T-cell (primary cell): Measurements from ENCODE around the gene TMPRSS11E. TPM values are rescaled to one million over a fixed set of nuclear protein-coding genes. Genes with fewer than 3 reads are reported as not detected.
"Not testable (repeated sequence)": the region's sequence is repeated elsewhere in the genome, so short reads cannot be mapped to it uniquely, and the experiment has no call there.

Experiments
- ATAC-seq, 4 experiments: fragments of 200-7000 bp in 3 of 4; fragments of 150-1000 bp in 1 of 4; cut with Tn5 transposase; replicated peaks in 1 of 4; 1 replicate in 3 of 4; 2 replicates in 1 of 4; pipeline ENCODE4 v1.10.0; 2021; ENCODE audit warnings: moderate library complexity in 3 of 4, mild to moderate bottlenecking in 2 of 4, moderate number of reproducible peaks in 1 of 4
- CTCF ChIA-PET, 2 donors: fragments of 300-600 bp; sonication (Branson Sonifier 250); formaldehyde crosslinking; loops; one replicate each; lab custom pipeline; 2022; ENCODE audit warnings: antibody characterized with exemption in 2 of 2; lab: Charles Lee
- POLR2A ChIA-PET, 2 donors: fragments of 300-600 bp; sonication (Branson Sonifier 250); formaldehyde crosslinking; loops; one replicate each; lab custom pipeline; 2022; ENCODE audit warnings: antibody characterized with exemption in 2 of 2; lab: Charles Lee
- DNase-seq, 35 experiments: peaks; one replicate each; pipeline versions ENCODE4 v3.0.0 to v3.0.0-alpha.2; 2013 to 2023
- H3K27ac ChIP-seq: one replicate; pipeline ENCODE4 v1.5.1; 2013; ENCODE audit warnings: low read length
- H3K27me3 ChIP-seq, 2 experiments: replicated peaks in 1 of 2; 1 replicate in 1 of 2; 2 replicates in 1 of 2; pipeline versions ENCODE4 v1.6.1 to v1.7.0; 2013; ENCODE audit warnings: low read length in 1 of 2, mixed read lengths in 1 of 2; ENCODE audit not compliant: control insufficient read depth in 2 of 2, insufficient read depth in 2 of 2; ENCODE audit errors: extremely low read depth in 1 of 2
- H3K36me3 ChIP-seq, 2 donors: 1 replicate in 1 of 2; 2 replicates in 1 of 2; pipeline versions ENCODE4 v1.6.1 to v1.7.0; 2013; ENCODE audit warnings: low read length in 1 of 2; ENCODE audit not compliant: control insufficient read depth in 2 of 2, insufficient read depth in 1 of 2; ENCODE audit errors: extremely low read depth in 1 of 2
- H3K4me1 ChIP-seq, 2 experiments: 1 replicate in 1 of 2; 2 replicates in 1 of 2; pipeline versions ENCODE4 v1.6.1 to v1.7.0; 2013; ENCODE audit warnings: low read length in 2 of 2, mixed read lengths in 1 of 2; ENCODE audit not compliant: insufficient read depth in 2 of 2, control insufficient read depth in 1 of 2; ENCODE audit errors: extremely low read depth in 1 of 2
- H3K4me3 ChIP-seq, 2 donors: 1 replicate in 1 of 2; 2 replicates in 1 of 2; pipeline versions ENCODE4 v1.5.1 to v1.7.0; 2013; ENCODE audit warnings: mild to moderate bottlenecking in 2 of 2, low read length in 1 of 2, moderate library complexity in 1 of 2; ENCODE audit not compliant: control insufficient read depth in 1 of 2; ENCODE audit errors: extremely low read depth in 1 of 2
- H3K9me3 ChIP-seq: 2 replicates; pipeline ENCODE4 v1.7.0; 2013
- H3K27ac Mint-ChIP-seq, 2 donors: one replicate each; pipeline ENCODE4 v1.8.0; 2020 to 2021; ENCODE audit warnings: mild to moderate bottlenecking in 2 of 2, mixed read lengths in 2 of 2
- H3K27me3 Mint-ChIP-seq, 2 donors: one replicate each; pipeline ENCODE4 v1.8.0; 2021 to 2022; ENCODE audit warnings: mixed read lengths in 2 of 2
- H3K36me3 Mint-ChIP-seq: one replicate; pipeline ENCODE4 v1.8.0; 2021; ENCODE audit warnings: mixed read lengths
- H3K4me1 Mint-ChIP-seq, 3 donors: one replicate each; pipeline ENCODE4 v1.8.0; 2020 to 2022; ENCODE audit warnings: mixed read lengths in 3 of 3, mild to moderate bottlenecking in 1 of 3
- H3K4me3 Mint-ChIP-seq, 3 donors: one replicate each; pipeline ENCODE4 v1.8.0; 2020 to 2022; ENCODE audit warnings: mild to moderate bottlenecking in 3 of 3, mixed read lengths in 3 of 3, moderate library complexity in 3 of 3
- H3K9me3 Mint-ChIP-seq, 3 donors: one replicate each; pipeline ENCODE4 v1.8.0; 2020 to 2022; ENCODE audit warnings: mixed read lengths in 3 of 3
- WGBS: methylation state at CpG from one replicate; pipeline ENCODE4 v1.1.5; 2013; ENCODE audit warnings: missing lambda C conversion rate; ENCODE audit not compliant: insufficient coverage; 5-methylcytosine and 5-hydroxymethylcytosine counted together
- total RNA-seq, 35 experiments: library from RNA in 6 of 35; stranded (reverse) in 6 of 35; fragments of 120-200 nt in 1 of 35; gene quantifications; one replicate each; pipeline versions ENCODE4 v1.2.1 to v1.2.4 and lab custom pipeline; 2013 to 2026

The TMPRSS11E gene
- total RNA-seq, 5 donors from 2014 or later (not counting 1 experiment from before 2014, with no cell fraction given) = 0.26 TPM; not detected in 4

GRCh38 chr4:68490826-68491457 is 43.7 kb downstream of the TMPRSS11E start:
- POLR2A ChIA-PET = no interaction called here
- CTCF ChIA-PET = interaction anchor here in 1 of 2 donors (0.6 kb wide), 2 partner anchors 9 to 98 kb away, joined by 3 to 5 read pairs; no protein-coding TSS in a partner anchor

DNA sequence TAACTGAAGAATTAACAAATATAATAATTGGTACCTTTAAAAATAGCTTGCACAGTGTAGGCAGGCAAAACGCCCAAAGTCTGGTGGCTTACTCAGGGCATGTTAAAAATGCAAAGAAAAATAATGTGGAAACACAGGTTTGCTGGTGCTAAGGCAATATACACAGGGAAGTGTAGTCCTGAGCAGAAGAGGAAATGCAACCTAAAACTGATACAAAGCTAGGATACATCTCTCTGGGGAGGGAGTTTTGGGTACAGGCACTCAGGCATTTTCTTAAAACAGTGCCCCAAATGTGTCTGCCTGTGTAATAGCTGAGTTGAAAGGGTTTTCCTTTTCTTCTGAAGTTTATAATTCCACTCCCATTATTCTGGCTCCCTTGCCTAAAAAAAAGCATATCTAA is 47.4 kb downstream of the TMPRSS11E start:
- no peaks in the 10 kb centered on the region for H3K9me3 Mint-ChIP-seq
- 33% methylated on average over 1 of the region's 1 CpG for WGBS
- DNase-seq (no peak), ATAC-seq (no peak)
- ChIA-PET POLR2A (interaction anchor here in 1 of 2 donors (0.7 kb wide), 1 partner anchor 20 kb away, joined by 3 read pairs; no protein-coding TSS in a partner anchor), CTCF (interaction anchor here in 1 of 2 donors (0.7 kb wide), 1 partner anchor 21 kb away, joined by 3 read pairs; no protein-coding TSS in a partner anchor)
- peaks cover 0 to 1% of the 10 kb centered on the region in 2 donors for H3K27me3 Mint-ChIP-seq
- no peak overlapping the region for H3K4me3 Mint-ChIP-seq
- peaks cover 7 to 12% (median 12%) of the 10 kb centered on the region in 3 donors for H3K4me1 Mint-ChIP-seq
- H3K36me3 Mint-ChIP-seq = no peaks in the 10 kb centered on the region
- H3K27ac ChIP-seq = no peak overlapping the region
- H3K27me3 ChIP-seq = no peaks in the 10 kb centered on the region
- H3K4me3 ChIP-seq = no peak overlapping the region
- no peaks in the 10 kb centered on the region for H3K36me3 ChIP-seq
- no peaks in the 10 kb centered on the region for H3K9me3 ChIP-seq
- H3K27ac Mint-ChIP-seq = no peak overlapping the region
- H3K4me1 ChIP-seq = peaks cover 0 to 2% of the 10 kb centered on the region in 2 experiments

More at GRCh38 chr4:68490826-68491457, 43.7 kb downstream of the TMPRSS11E start:
- Mint-ChIP-seq H3K4me1 (peaks cover 5 to 18% (median 12%) of the 10 kb centered on the region in 3 donors), H3K27me3 (peaks cover 1% of the 10 kb centered on the region in 2 donors), H3K9me3 (no peaks in the 10 kb centered on the region), H3K36me3 (no peaks in the 10 kb centered on the region), H3K4me3 (no peak overlapping the region), H3K27ac (no peak overlapping the region)
- WGBS = 94% methylated on average over 5 of the region's 6 CpGs
- Histone ChIP-seq H3K36me3 (no peaks in the 10 kb centered on the region), H3K4me3 (no peak overlapping the region), H3K27me3 (no peaks in the 10 kb centered on the region), H3K9me3 (no peaks in the 10 kb centered on the region), H3K27ac (no peak overlapping the region), H3K4me1 (peaks cover 0 to 2% of the 10 kb centered on the region in 2 experiments)
- peak in 1 of 35 experiments; percentile 4 for DNase-seq
- ATAC-seq = no peak

GRCh38 chr4:68498413-68499007 is 51.2 kb downstream of the TMPRSS11E start:
- no peaks in the 10 kb centered on the region for H3K36me3 Mint-ChIP-seq
- peaks cover 0 to 1% of the 10 kb centered on the region in 2 donors for H3K27me3 Mint-ChIP-seq
- ChIA-PET CTCF (interaction anchor here (0.6 to 1.5 kb wide), 8 partner anchors 11 to 1382 kb away, joined by 3 to 7 read pairs (median 4); no protein-coding TSS in a partner anchor), POLR2A (no interaction called here)
- Histone ChIP-seq H3K4me3 (no peak overlapping the region), H3K9me3 (no peaks in the 10 kb centered on the region), H3K27ac (no peak overlapping the region), H3K4me1 (peaks cover 0 to 2% of the 10 kb centered on the region in 2 experiments), H3K27me3 (no peaks in the 10 kb centered on the region), H3K36me3 (no peaks in the 10 kb centered on the region)
- H3K9me3 Mint-ChIP-seq = no peaks in the 10 kb centered on the region
- peak; percentile 81 to 89 (median 87) for ATAC-seq
- H3K27ac Mint-ChIP-seq = no peak overlapping the region
- peaks cover 7 to 12% (median 12%) of the 10 kb centered on the region in 3 donors for H3K4me1 Mint-ChIP-seq
- WGBS = no CpG with 5 or more reads among the region's 5 CpGs
- no peak overlapping the region for H3K4me3 Mint-ChIP-seq
- DNase-seq = peak; percentile 14 to 72 (median 41)

DNA sequence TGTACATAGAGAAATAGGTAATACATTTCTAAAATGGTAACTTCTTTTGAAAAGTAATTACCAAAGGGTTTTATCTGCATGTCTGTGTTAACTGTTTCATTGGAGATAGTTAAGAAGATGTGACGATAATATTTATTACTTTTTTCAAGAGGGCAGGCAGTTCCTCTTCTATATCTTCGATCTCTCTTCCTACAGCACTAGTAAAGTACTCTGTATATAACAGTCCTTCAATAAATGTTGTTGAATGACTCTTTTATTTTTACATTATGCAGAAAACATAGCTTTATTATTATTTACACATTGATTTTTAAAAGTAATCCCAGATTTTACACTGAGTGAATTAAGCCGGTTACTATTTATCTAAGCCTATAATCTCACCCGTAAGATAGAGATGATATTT is 51.8 kb downstream of the TMPRSS11E start:
- H3K36me3 Mint-ChIP-seq = no peaks in the 10 kb centered on the region
- ChIA-PET CTCF (interaction anchor here in 1 of 2 donors (1.0 to 1.5 kb wide), 5 partner anchors 15 to 1382 kb away, joined by 3 to 6 read pairs (median 4); no protein-coding TSS in a partner anchor), POLR2A (no interaction called here)
- no peaks in the 10 kb centered on the region for H3K36me3 ChIP-seq
- peaks cover 8 to 12% (median 12%) of the 10 kb centered on the region in 3 donors for H3K4me1 Mint-ChIP-seq
- no peak overlapping the region for H3K27ac Mint-ChIP-seq
- no peak overlapping the region for H3K27ac ChIP-seq
- peaks cover 0 to 2% of the 10 kb centered on the region in 2 experiments for H3K4me1 ChIP-seq
- WGBS = no CpG with 5 or more reads among the region's 4 CpGs
- H3K4me3 ChIP-seq = no peak overlapping the region
- H3K4me3 Mint-ChIP-seq = no peak overlapping the region
- no peak for ATAC-seq
- H3K27me3 Mint-ChIP-seq = no peaks in the 10 kb centered on the region
- H3K9me3 ChIP-seq = no peaks in the 10 kb centered on the region
- H3K9me3 Mint-ChIP-seq = peaks cover 0 to under 1% (median under 1%) of the 10 kb centered on the region in 3 donors
- H3K27me3 ChIP-seq = no peaks in the 10 kb centered on the region
- no peak for DNase-seq

DNA sequence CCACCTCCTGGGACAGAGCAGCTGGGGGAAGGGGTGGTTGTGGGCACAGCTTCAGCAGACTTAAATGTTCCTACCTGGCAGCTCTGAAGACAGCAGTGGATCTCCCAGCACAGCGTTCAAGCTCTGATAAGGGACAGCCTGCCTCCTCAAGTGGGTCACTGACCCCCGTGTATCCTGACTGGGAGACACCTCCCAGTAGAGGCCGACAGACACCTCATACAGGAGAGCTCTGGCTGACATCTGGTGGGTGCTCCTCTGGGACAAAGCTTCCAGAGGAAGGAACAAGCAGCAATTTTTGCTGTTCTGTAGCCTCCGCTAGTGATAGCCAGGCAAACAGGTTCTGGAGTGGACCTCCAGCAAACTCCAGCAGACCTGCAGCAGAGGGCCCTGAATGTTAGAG is 56.2 kb downstream of the TMPRSS11E start:
- H3K36me3 Mint-ChIP-seq, H3K9me3 Mint-ChIP-seq, CTCF ChIA-PET, H3K27me3 Mint-ChIP-seq, H3K4me3 Mint-ChIP-seq, POLR2A ChIA-PET, H3K4me1 ChIP-seq, H3K9me3 ChIP-seq, H3K4me3 ChIP-seq, ATAC-seq, H3K27ac ChIP-seq, H3K27ac Mint-ChIP-seq, DNase-seq, H3K27me3 ChIP-seq, H3K36me3 ChIP-seq: not testable (repeated sequence)
- H3K4me1 Mint-ChIP-seq = peaks cover 0 to 22% (median 18%) of the 10 kb centered on the region in 3 donors
- 66% methylated on average over 2 of the region's 4 CpGs for WGBS

DNA sequence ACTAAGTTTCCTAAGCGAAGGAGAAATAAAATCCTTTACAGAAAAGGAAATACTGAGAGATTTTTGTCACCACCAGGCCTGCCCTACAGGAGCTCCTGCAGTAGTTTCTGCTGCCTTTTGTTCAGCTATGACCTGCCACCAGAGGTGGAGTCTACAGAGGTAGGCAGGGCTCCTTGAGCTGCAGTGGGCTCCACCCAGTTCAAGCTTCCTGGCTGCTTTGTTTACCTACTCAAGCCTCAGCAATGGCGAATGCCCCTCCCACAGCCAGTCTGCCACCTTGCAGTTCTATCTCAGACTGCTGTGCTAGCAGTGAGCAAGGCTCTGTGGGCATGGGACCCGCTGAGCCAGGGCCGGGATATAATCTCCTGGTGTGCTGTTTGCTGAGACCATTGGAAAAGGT is 57.6 kb downstream of the TMPRSS11E start:
- H3K36me3 ChIP-seq, H3K4me3 ChIP-seq, H3K9me3 ChIP-seq, H3K9me3 Mint-ChIP-seq, H3K27ac ChIP-seq, H3K27me3 ChIP-seq, H3K36me3 Mint-ChIP-seq, POLR2A ChIA-PET, H3K4me3 Mint-ChIP-seq, H3K27ac Mint-ChIP-seq, H3K4me1 ChIP-seq, H3K27me3 Mint-ChIP-seq: not testable (repeated sequence)
- no CpG with 5 or more reads among the region's 4 CpGs for WGBS
- peak in 18 of 35 experiments; percentile 2 to 35 (median 12) for DNase-seq
- H3K4me1 Mint-ChIP-seq = peaks cover 0 to 20% (median 15%) of the 10 kb centered on the region in 3 donors
- peak in 1 of 4 experiments; percentile 24 for ATAC-seq
- CTCF ChIA-PET = interaction anchor here in 1 of 2 donors (0.7 kb wide), 1 partner anchor 1860 kb away, joined by 3 read pairs; no protein-coding TSS in a partner anchor
